Tibial nerve (tissue), 4 donors: ENCODE data around the gene NEIL1. TPM values are rescaled to one million over a fixed set of nuclear protein-coding genes. Genes with fewer than 3 reads are reported as not detected.
"Not testable (repeated sequence)": the region's sequence is repeated elsewhere in the genome, so short reads cannot be mapped to it uniquely, and the experiment has no call there.

ENCODE experiments used
- DNase-seq, 2 donors: peaks; one replicate each; pipeline ENCODE4 v3.0.0-alpha.2; 2019; ENCODE audit warnings: low spot score in 2 of 2
- H3K27ac ChIP-seq, 4 donors: fragments of 200-600 bp; sonication (generic) in 3 of 4; one replicate each; pipeline ENCODE4 v1.5.1; 2017 to 2019; ENCODE audit warnings: mild to moderate bottlenecking in 1 of 4
- H3K27me3 ChIP-seq, 2 donors: fragments of 200-600 bp; sonication (generic) in 1 of 2; one replicate each; pipeline versions ENCODE4 v1.5.1 to v1.6.0; 2017 to 2019
- H3K36me3 ChIP-seq, 3 donors: fragments of 200-600 bp; sonication (generic); one replicate each; pipeline ENCODE4 v1.5.1; 2018 to 2019
- H3K4me1 ChIP-seq, 4 donors: fragments of 200-600 bp; sonication (generic) in 3 of 4; one replicate each; pipeline ENCODE4 v1.5.1; 2017 to 2019
- H3K4me3 ChIP-seq, 4 donors: fragments of 200-600 bp; sonication (generic) in 3 of 4; one replicate each; pipeline ENCODE4 v1.5.1; 2017 to 2019; ENCODE audit warnings: mild to moderate bottlenecking in 1 of 4, moderate library complexity in 1 of 4
- H3K9me3 ChIP-seq, 4 donors: fragments of 200-600 bp; sonication (generic) in 3 of 4; one replicate each; pipeline ENCODE4 v1.5.1; 2017 to 2019
- CTCF ChIP-seq, 5 experiments: fragments of 200-600 bp in 3 of 5; fragments of 450-650 bp in 2 of 5; sonication (generic) in 3 of 5; IDR thresholded peaks; one replicate each; pipeline ENCODE4 v1.5.1; 2016 to 2019; ENCODE audit warnings: antibody characterized with exemption in 5 of 5, mild to moderate bottlenecking in 3 of 5, moderate library complexity in 2 of 5
- EP300 ChIP-seq, 2 donors: sonication (generic); formaldehyde crosslinking; IDR thresholded peaks; one replicate each; pipeline ENCODE4 v1.6.1; 2017; ENCODE audit warnings: antibody characterized with exemption in 2 of 2, mild to moderate bottlenecking in 1 of 2
- POLR2A ChIP-seq, 2 donors: fragments of 450-650 bp; IDR thresholded peaks; one replicate each; pipeline ENCODE4 v1.6.1; 2017; ENCODE audit warnings: antibody characterized with exemption in 2 of 2, mild to moderate bottlenecking in 2 of 2, moderate library complexity in 2 of 2
- WGBS, 2 donors: methylation state at CpG; one replicate each; pipeline ENCODE4 v1.1.5; 2018; 5-methylcytosine and 5-hydroxymethylcytosine counted together
- total RNA-seq, 4 donors: library from RNA; depleted of rRNA; stranded (reverse); fragments of >200 nt; gene quantifications; one replicate each; pipeline ENCODE4 v1.1.0, GENCODE V29; 2016

Gene NEIL1
- total RNA-seq, 4 donors from 2014 or later: 45.8 to 101 (median 53.6) TPM

GRCh38 chr15:75338661-75339240 lies 8.1 kb upstream of the NEIL1 start:
- H3K27ac ChIP-seq: no peak overlapping the region
- DNase-seq: no peak
- H3K4me3 ChIP-seq: no peak overlapping the region
- H3K36me3 ChIP-seq: peaks cover 0 to 36% (median 0%) of the 10 kb centered on the region in 3 donors
- no peaks in the 10 kb centered on the region for H3K27me3 ChIP-seq
- H3K9me3 ChIP-seq: no peaks in the 10 kb centered on the region
- TF ChIP-seq POLR2A (IDR thresholded peaks at IDR 0.05): no peak
- no peak for TF ChIP-seq EP300 (IDR thresholded peaks at IDR 0.05)
- no peak for TF ChIP-seq CTCF (IDR thresholded peaks at IDR 0.05)
- H3K4me1 ChIP-seq: peaks cover 0 to 24% (median 8%) of the 10 kb centered on the region in 4 donors
- 88 to 89% methylated on average over 10 to 11 of the region's 11 CpGs for WGBS, 2 donors

GRCh38 chr15:75339531-75340240 lies 7.2 kb upstream of the NEIL1 start:
- no peaks in the 10 kb centered on the region for H3K9me3 ChIP-seq
- 86 to 91% methylated on average over 10 to 13 of the region's 13 CpGs for WGBS, 2 donors
- no peak overlapping the region for H3K4me3 ChIP-seq
- peaks cover 0 to 36% (median 0%) of the 10 kb centered on the region in 3 donors for H3K36me3 ChIP-seq
- TF ChIP-seq CTCF (IDR thresholded peaks at IDR 0.05): no peak
- no peak for DNase-seq
- H3K27ac ChIP-seq: no peak overlapping the region
- H3K4me1 ChIP-seq: peaks cover 0 to 28% (median 8%) of the 10 kb centered on the region in 4 donors
- H3K27me3 ChIP-seq: no peaks in the 10 kb centered on the region

- H3K36me3 ChIP-seq: peaks cover 0 to 36% (median 0%) of the 10 kb centered on the region in 3 donors
- TF ChIP-seq EP300 (IDR thresholded peaks at IDR 0.05) (no peak), POLR2A (IDR thresholded peaks at IDR 0.05) (no peak), CTCF (IDR thresholded peaks at IDR 0.05) (no peak)
- WGBS, 2 donors: 86 to 87% methylated on average over 6 of the region's 6 CpGs
- H3K27ac ChIP-seq: no peak overlapping the region
- H3K9me3 ChIP-seq: no peaks in the 10 kb centered on the region
- no peak overlapping the region for H3K4me3 ChIP-seq
- DNase-seq: no peak
- peaks cover 0 to 23% (median 4%) of the 10 kb centered on the region in 4 donors for H3K4me1 ChIP-seq
- H3K27me3 ChIP-seq: no peaks in the 10 kb centered on the region
Observed at GRCh38 chr15:75342221-75342620, 4.6 kb upstream of the NEIL1 start.

DNA sequence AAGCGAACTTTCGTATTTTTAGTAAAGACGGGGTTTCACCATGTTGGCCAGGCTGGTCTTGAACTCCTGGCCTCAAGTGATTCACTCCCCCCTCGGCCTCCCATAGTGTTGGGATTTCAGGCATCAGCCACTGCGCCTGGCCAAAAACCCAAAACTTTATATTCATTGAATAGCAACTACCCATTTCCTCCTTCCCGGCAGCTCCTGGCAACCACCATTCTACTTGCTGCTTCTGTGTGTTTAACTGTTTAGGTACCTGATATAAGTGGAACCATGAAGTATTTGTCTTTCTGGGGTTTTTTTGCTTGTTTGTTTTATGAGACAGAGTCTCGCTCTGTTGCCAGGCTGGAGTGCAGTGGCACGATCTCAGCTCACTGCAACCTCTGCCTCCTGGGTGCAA lies 2.9 kb upstream of the NEIL1 start:
- 31 to 33% methylated on average over 8 of the region's 8 CpGs for WGBS, 2 donors
- H3K4me3 ChIP-seq, DNase-seq, H3K27me3 ChIP-seq, H3K27ac ChIP-seq, H3K9me3 ChIP-seq: not testable (repeated sequence)
- H3K4me1 ChIP-seq: peaks cover 0 to 26% (median 9%) of the 10 kb centered on the region in 4 donors
- peaks cover 0 to 29% (median 0%) of the 10 kb centered on the region in 3 donors for H3K36me3 ChIP-seq

GRCh38 chr15:75347222-75348033 lies 589 bp downstream of the NEIL1 start:
- DNase-seq: peak in 1 of 2 donors; percentile 39
- WGBS, 2 donors: 0 to 2% methylated on average over 34 to 50 of the region's 65 CpGs
- Histone ChIP-seq H3K4me1 (peaks cover 0 to 37% (median 13%) of the 10 kb centered on the region in 4 donors), H3K27me3 (no peaks in the 10 kb centered on the region), H3K4me3 (peak overlapping the region; percentile 60 to 89 (median 70)), H3K27ac (peak overlapping the region in 3 of 4 donors; percentile 69 to 86 (median 81)), H3K9me3 (no peaks in the 10 kb centered on the region), H3K36me3 (peaks cover 0 to 11% (median 0%) of the 10 kb centered on the region in 3 donors)
- TF ChIP-seq POLR2A (IDR thresholded peaks at IDR 0.05): no peak
- peak in 1 of 5 experiments; percentile 26 for TF ChIP-seq CTCF (IDR thresholded peaks at IDR 0.05)
